ENCODE data around the gene TANC1. TPM values are rescaled to one million over a fixed set of nuclear protein-coding genes. Genes with fewer than 3 reads are reported as not detected.

Gene TANC1
- total RNA-seq, 2 experiments from 2014 or later: 0.41 to 0.47 TPM

GRCh38 chr2:159111346-159111927 lies 143.0 kb downstream of the TANC1 start:
- POLR2A ChIA-PET: no interaction called here
- no peaks in the 10 kb centered on the region for H3K36me3 Mint-ChIP-seq (ENCODE audit: low read depth)
- TF ChIP-seq CTCF (IDR thresholded peaks at IDR 0.05): no peak
- Histone ChIP-seq H3K4me1 (ENCODE audit: insufficient read depth, low read length) (no peaks in the 10 kb centered on the region), H3K36me3 (ENCODE audit: insufficient read depth, low read length) (no peaks in the 10 kb centered on the region), H3K27ac (ENCODE audit: low read depth in 1 of 2, low read length in 2 of 2) (no peak overlapping the region), H3K27me3 (ENCODE audit: control insufficient read depth in 1 of 2, insufficient read depth in 2 of 2, low read length in 2 of 2) (peaks cover 3 to 4% of the 10 kb centered on the region in 2 experiments), H3K9me3 (ENCODE audit: control insufficient read depth in 1 of 2, insufficient read depth in 1 of 2, low read length in 2 of 2) (no peaks in the 10 kb centered on the region), H3K4me3 (ENCODE audit: low read length) (no peak overlapping the region)
- H3K4me1 Mint-ChIP-seq (ENCODE audit: low read depth): no peaks in the 10 kb centered on the region
- ATAC-seq (ENCODE audit: poor library complexity) (no peak), DNase-seq (no peak)
- no peak overlapping the region for H3K4me3 Mint-ChIP-seq
- peaks cover 8% of the 10 kb centered on the region for H3K27me3 Mint-ChIP-seq
- intact Hi-C loops (cut with DNase I, micrococcal nuclease): loop anchor here (10.0 kb wide), 2 partner anchors 1077 to 1087 kb away; no protein-coding TSS in a partner anchor
- CTCF ChIA-PET: interaction anchor here (0.6 kb wide), 1 partner anchor 41 kb away, joined by 3 read pairs; no protein-coding TSS in a partner anchor
- H3K27ac Mint-ChIP-seq: no peak overlapping the region
- H3K9me3 Mint-ChIP-seq: no peaks in the 10 kb centered on the region

- no peak for ATAC-seq (ENCODE audit: poor library complexity)
- Histone ChIP-seq H3K27me3 (ENCODE audit: control insufficient read depth in 1 of 2, insufficient read depth in 2 of 2, low read length in 2 of 2) (peaks cover 0 to 3% of the 10 kb centered on the region in 2 experiments), H3K4me3 (ENCODE audit: low read length) (no peak overlapping the region), H3K9me3 (ENCODE audit: control insufficient read depth in 1 of 2, insufficient read depth in 1 of 2, low read length in 2 of 2) (no peaks in the 10 kb centered on the region), H3K4me1 (ENCODE audit: insufficient read depth, low read length) (peaks cover 8% of the 10 kb centered on the region), H3K27ac (ENCODE audit: low read depth in 1 of 2, low read length in 2 of 2) (no peak overlapping the region), H3K36me3 (ENCODE audit: insufficient read depth, low read length) (no peaks in the 10 kb centered on the region)
- H3K36me3 Mint-ChIP-seq (ENCODE audit: low read depth): no peaks in the 10 kb centered on the region
- no peaks in the 10 kb centered on the region for H3K9me3 Mint-ChIP-seq
- H3K4me1 Mint-ChIP-seq (ENCODE audit: low read depth): peaks cover 8% of the 10 kb centered on the region
- CTCF ChIA-PET: no interaction called here
- no peak overlapping the region for H3K27ac Mint-ChIP-seq
- H3K27me3 Mint-ChIP-seq: no peaks in the 10 kb centered on the region
- TF ChIP-seq CTCF (IDR thresholded peaks at IDR 0.05): no peak
- intact Hi-C loops (cut with DNase I, micrococcal nuclease): loop anchor here (1.0 to 10.0 kb wide), 3 partner anchors 213 to 1090 kb away; no protein-coding TSS in a partner anchor
- H3K4me3 Mint-ChIP-seq: no peak overlapping the region
- no peak for DNase-seq
- POLR2A ChIA-PET: no interaction called here
These were observed 146.4 kb downstream of the TANC1 start for GRCh38 chr2:159114835-159115234.

GRCh38 chr2:159116922-159117321 lies 148.5 kb downstream of the TANC1 start:
- Histone ChIP-seq H3K9me3 (ENCODE audit: control insufficient read depth in 1 of 2, insufficient read depth in 1 of 2, low read length in 2 of 2) (no peaks in the 10 kb centered on the region), H3K27me3 (ENCODE audit: control insufficient read depth in 1 of 2, insufficient read depth in 2 of 2, low read length in 2 of 2) (peaks cover 0 to 3% of the 10 kb centered on the region in 2 experiments), H3K4me3 (ENCODE audit: low read length) (no peak overlapping the region), H3K36me3 (ENCODE audit: insufficient read depth, low read length) (no peaks in the 10 kb centered on the region), H3K4me1 (ENCODE audit: insufficient read depth, low read length) (peaks cover 8% of the 10 kb centered on the region), H3K27ac (ENCODE audit: low read depth in 1 of 2, low read length in 2 of 2) (no peak overlapping the region)
- Mint-ChIP-seq H3K9me3 (no peaks in the 10 kb centered on the region), H3K36me3 (ENCODE audit: low read depth) (no peaks in the 10 kb centered on the region), H3K27ac (no peak overlapping the region), H3K4me1 (ENCODE audit: low read depth) (peaks cover 8% of the 10 kb centered on the region), H3K4me3 (no peak overlapping the region), H3K27me3 (no peaks in the 10 kb centered on the region)
- ChIA-PET POLR2A (interaction anchor here (1.4 kb wide), 1 partner anchor 25 kb away, joined by 3 read pairs; no protein-coding TSS in a partner anchor), CTCF (no interaction called here)
- DNase-seq: no peak
- TF ChIP-seq CTCF (IDR thresholded peaks at IDR 0.05): no peak
- intact Hi-C loops (cut with DNase I, micrococcal nuclease): loop anchor here (10.0 kb wide), 2 partner anchors 1082 to 1092 kb away; no protein-coding TSS in a partner anchor
- no peak for ATAC-seq (ENCODE audit: poor library complexity)

All from CD4-positive, alpha-beta T cell (primary cell).